SJCRH30 (cell line): ENCODE results near the gene OR2L5. TPM values are rescaled to one million over a fixed set of nuclear protein-coding genes. Genes with fewer than 3 reads are reported as not detected.

Experiments used
- DNase-seq, 2 experiments: peaks; one replicate each; pipeline ENCODE4 v3.0.0-alpha.2; 2015 to 2020
- H3K27ac ChIP-seq: fragments of 250-450 bp; sonication (Bioruptor Pico); 2 replicates; pipeline ENCODE4 v1.5.1; 2020; ENCODE audit warnings: mild to moderate bottlenecking, moderate library complexity
- H3K27me3 ChIP-seq: fragments of 250-450 bp; sonication (Bioruptor Pico); 2 replicates; pipeline ENCODE4 v1.5.1; 2020; ENCODE audit warnings: mild to moderate bottlenecking, moderate library complexity
- H3K36me3 ChIP-seq: fragments of 250-450 bp; sonication (Bioruptor Pico); 2 replicates; pipeline ENCODE4 v1.5.1; 2020; ENCODE audit warnings: mild to moderate bottlenecking, moderate library complexity
- H3K4me1 ChIP-seq: fragments of 250-450 bp; sonication (Bioruptor Pico); 2 replicates; pipeline ENCODE4 v1.5.1; 2020; ENCODE audit warnings: mild to moderate bottlenecking, moderate library complexity
- H3K4me3 ChIP-seq: fragments of 250-450 bp; sonication (Bioruptor Pico); 2 replicates; pipeline ENCODE4 v1.5.1; 2020; ENCODE audit warnings: mild to moderate bottlenecking, moderate library complexity
- H3K9me3 ChIP-seq: fragments of 250-450 bp; sonication (Bioruptor Pico); replicated peaks from 2 replicates; pipeline ENCODE4 v1.5.1; 2020; ENCODE audit warnings: mild to moderate bottlenecking, moderate library complexity
- total RNA-seq: library from RNA; depleted of rRNA; stranded (reverse); fragments of >200 nt; shearing (Covaris generic); gene quantifications from 2 replicates; pipeline ENCODE4 v1.2.3, GENCODE V29; 2014; rRNA removed

OR2L5 gene
- total RNA-seq, 1 experiment from 2014 or later: not detected

DNA sequence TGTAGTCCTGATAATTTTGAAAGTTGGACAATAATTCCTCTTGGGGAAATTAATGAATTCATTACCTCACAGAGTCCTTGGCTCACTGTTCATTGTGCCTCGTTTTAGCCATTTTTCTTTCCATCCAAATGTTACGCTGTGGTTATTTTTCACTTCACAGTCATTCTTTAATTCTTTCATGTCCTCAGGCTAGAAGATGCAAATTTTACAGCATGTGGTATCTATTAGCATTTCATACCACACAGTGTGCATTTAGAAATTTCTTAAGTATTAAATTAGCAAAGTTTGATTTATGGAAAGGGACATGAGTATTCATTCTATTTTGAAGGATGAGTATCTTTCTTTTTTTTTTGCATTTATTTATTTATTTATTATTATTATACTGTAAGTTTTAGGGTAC is 51.6 kb downstream of the OR2L5 start:
- H3K27ac ChIP-seq: no peak overlapping the region
- H3K27me3 ChIP-seq: no peaks in the 10 kb centered on the region
- no peaks in the 10 kb centered on the region for H3K9me3 ChIP-seq
- no peak overlapping the region for H3K4me3 ChIP-seq
- H3K36me3 ChIP-seq: no peaks in the 10 kb centered on the region
- no peaks in the 10 kb centered on the region for H3K4me1 ChIP-seq
- no peak for DNase-seq

DNA sequence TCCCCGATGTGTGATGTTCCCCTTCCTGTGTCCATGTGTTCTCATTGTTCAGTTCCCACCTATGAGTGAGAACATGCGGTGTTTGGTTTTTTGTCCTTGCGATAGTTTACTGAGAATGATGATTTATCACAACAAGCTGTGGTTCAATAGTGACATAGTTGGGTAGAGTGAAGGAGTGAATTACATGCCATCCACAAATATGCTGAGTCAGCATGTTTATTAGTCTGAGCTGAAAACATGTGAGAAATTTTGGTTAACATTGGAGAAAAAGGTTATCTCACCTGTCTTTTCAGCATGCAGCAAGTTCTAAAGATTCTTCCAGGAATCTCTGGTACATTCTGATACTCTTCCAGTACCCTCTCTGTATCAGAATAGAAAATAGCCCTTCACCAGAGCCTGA is 52.1 kb downstream of the OR2L5 start:
- DNase-seq: no peak
- no peak overlapping the region for H3K27ac ChIP-seq

More for the DNA sequence above, 52.1 kb downstream of the OR2L5 start:
- Histone ChIP-seq H3K27me3 (no peaks in the 10 kb centered on the region), H3K9me3 (no peaks in the 10 kb centered on the region), H3K4me1 (no peaks in the 10 kb centered on the region), H3K4me3 (no peak overlapping the region), H3K36me3 (no peaks in the 10 kb centered on the region)

Other genes with a start within 250 kb of the OR2L5 start
- gene OR14A16, start 189.5 kb upstream of the OR2L5 start, total RNA-seq: not detected in 2 replicates
- gene OR11L1, start 171.8 kb upstream of the OR2L5 start, total RNA-seq: not detected in 2 replicates
- gene TRIM58, start 156.5 kb upstream of the OR2L5 start, total RNA-seq: not detected in 2 replicates
- not detected in 2 replicates for gene OR2W3, start 118.1 kb upstream of the OR2L5 start, total RNA-seq
- not detected in 2 replicates for gene OR2T8, start 93.4 kb upstream of the OR2L5 start, total RNA-seq
- not detected in 2 replicates for gene OR2AJ1, start 88.8 kb upstream of the OR2L5 start, total RNA-seq
- gene OR2L8, start 64.8 kb upstream of the OR2L5 start, total RNA-seq: not detected in 2 replicates
- gene OR2AK2, start 48.4 kb upstream of the OR2L5 start, total RNA-seq: not detected in 2 replicates
- not detected in 2 replicates for gene OR2L2, start 16.4 kb downstream of the OR2L5 start, total RNA-seq
- not detected in 2 replicates for gene OR2L3, start 33.2 kb downstream of the OR2L5 start, total RNA-seq
- not detected in 2 replicates for gene OR2L13, start 81.5 kb downstream of the OR2L5 start, total RNA-seq
- not detected in 2 replicates for gene OR2M5, start 131.5 kb downstream of the OR2L5 start, total RNA-seq
- gene OR2M2, start 161.2 kb downstream of the OR2L5 start, total RNA-seq: not detected in 2 replicates
- gene OR2M3, start 183.6 kb downstream of the OR2L5 start, total RNA-seq: 0.02 TPM in 1 of 2 replicates, not detected in the other
- 0.26 TPM in 1 of 2 replicates, not detected in the other for gene OR2M4, start 217.8 kb downstream of the OR2L5 start, total RNA-seq